HG03196 (cell line): ENCODE data around the gene PIP.
"Not testable (repeated sequence)": the region's sequence is repeated elsewhere in the genome, so short reads cannot be mapped to it uniquely, and the experiment has no call there.

Experiments
- ATAC-seq: cut with Tn5 transposase; IDR thresholded peaks from one replicate; pipeline ENCODE4 v1.9.1; 2021; ENCODE audit not compliant: unreplicated experiment

The PIP gene

GRCh38 chr7:143177374-143178119 is 45.7 kb downstream of the PIP start:
- ATAC-seq = no peak

DNA sequence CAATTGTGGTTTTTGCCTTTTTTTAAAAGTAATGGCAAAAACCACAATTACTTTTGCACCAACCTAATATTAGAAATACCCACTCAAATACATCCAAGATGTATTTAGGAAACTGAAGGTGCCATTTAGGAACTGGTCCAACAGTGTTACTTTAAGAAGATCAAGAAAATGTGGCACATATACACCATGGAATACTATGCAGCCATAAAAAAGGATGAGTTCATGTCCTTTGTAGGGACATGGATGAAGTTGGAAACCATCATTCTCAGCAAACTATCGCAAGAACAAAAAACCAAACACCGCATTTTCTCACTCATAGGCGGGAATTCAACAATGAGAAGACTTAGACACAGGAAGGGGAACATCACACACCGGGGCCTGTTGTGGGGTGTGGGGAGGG is 48.9 kb downstream of the PIP start:
- ATAC-seq = not testable (repeated sequence)

- no peak for ATAC-seq
These were observed 49.5 kb downstream of the PIP start for GRCh38 chr7:143181349-143181748.

DNA sequence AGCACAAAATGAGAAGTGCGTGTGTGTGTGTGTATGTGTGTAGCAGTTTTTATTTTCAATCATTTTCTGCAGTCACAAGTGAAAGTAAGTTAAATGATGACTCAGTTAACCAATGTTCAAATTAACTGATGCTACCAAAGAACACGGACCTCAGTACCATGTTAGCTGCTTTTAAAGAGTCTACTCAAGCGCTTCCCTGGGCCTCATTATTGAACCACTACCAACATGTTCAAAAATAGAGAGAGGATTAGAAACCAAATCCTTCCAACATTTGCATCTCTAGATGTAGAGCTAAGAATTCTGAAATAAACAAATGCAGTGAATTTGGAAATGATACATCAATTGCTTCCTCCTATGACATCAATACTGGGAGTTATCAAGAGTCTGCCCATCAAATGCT is 51.1 kb downstream of the PIP start, which contains the start of gene TAS2R39:
Gene TAS2R39, plus strand, starts transcription at position 396 of the 400 bp plus-strand sequence. Its CDS starts 0 bp downstream, at position 396.
- ATAC-seq = no peak

GRCh38 chr7:143185551-143185950 is 53.7 kb downstream of the PIP start:
- no peak for ATAC-seq

- no peak for ATAC-seq
These were observed 57.1 kb downstream of the PIP start for GRCh38 chr7:143188994-143189393.
